Sigmoid colon (tissue), 4 donors: Measurements from ENCODE around the gene SNRPB.

Experiments
- CTCF ChIP-seq, 4 experiments: fragments of 450-650 bp in 3 of 4; fragments of 200-600 bp in 1 of 4; IDR thresholded peaks; one replicate each; pipeline ENCODE4 v1.5.1; 2016 to 2019; ENCODE audit warnings: antibody characterized with exemption in 4 of 4, mild to moderate bottlenecking in 3 of 4, moderate library complexity in 2 of 4
- POLR2A ChIP-seq, 2 donors: fragments of 450-650 bp; IDR thresholded peaks; one replicate each; pipeline ENCODE4 v1.6.1; 2016; ENCODE audit warnings: antibody characterized with exemption in 2 of 2, mild to moderate bottlenecking in 2 of 2, moderate library complexity in 2 of 2
- POLR2AphosphoS5 ChIP-seq, 4 donors: sonication (generic); formaldehyde crosslinking; IDR thresholded peaks; one replicate each; pipeline ENCODE4 v1.6.1; 2017; ENCODE audit warnings: antibody characterized with exemption in 4 of 4

- no peak for TF ChIP-seq CTCF (IDR thresholded peaks at IDR 0.05)
- TF ChIP-seq POLR2A (IDR thresholded peaks at IDR 0.05): no peak
- no peak for TF ChIP-seq POLR2AphosphoS5 (IDR thresholded peaks at IDR 0.05)
Observed at GRCh38 chr20:2455771-2456497, 14.7 kb downstream of the SNRPB start.
